Measurements from ENCODE around the gene KRTAP21-3.

KRTAP21-3 gene

DNA sequence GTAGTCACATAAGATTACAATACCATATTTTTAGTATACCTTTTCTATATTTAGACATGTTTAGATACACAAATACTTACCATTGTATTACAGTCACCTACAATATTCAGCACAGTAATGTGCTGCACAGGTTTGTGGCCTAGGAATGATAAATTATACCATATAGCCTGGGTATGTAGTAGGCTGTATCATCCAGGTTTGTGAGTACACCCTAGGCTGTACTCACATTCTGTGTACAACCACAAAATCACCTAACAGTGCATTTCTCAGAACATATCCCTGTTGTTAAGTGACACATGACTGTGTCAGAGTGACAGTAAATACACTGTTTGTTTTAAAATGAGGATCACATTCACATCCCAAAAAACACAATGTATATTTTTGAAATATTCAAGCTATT is 11.2 kb downstream of the KRTAP21-3 start:
- no peak overlapping the region for H3K4me3 ChIP-seq (ENCODE audit: low read length)
- TF ChIP-seq, protein P1, sequence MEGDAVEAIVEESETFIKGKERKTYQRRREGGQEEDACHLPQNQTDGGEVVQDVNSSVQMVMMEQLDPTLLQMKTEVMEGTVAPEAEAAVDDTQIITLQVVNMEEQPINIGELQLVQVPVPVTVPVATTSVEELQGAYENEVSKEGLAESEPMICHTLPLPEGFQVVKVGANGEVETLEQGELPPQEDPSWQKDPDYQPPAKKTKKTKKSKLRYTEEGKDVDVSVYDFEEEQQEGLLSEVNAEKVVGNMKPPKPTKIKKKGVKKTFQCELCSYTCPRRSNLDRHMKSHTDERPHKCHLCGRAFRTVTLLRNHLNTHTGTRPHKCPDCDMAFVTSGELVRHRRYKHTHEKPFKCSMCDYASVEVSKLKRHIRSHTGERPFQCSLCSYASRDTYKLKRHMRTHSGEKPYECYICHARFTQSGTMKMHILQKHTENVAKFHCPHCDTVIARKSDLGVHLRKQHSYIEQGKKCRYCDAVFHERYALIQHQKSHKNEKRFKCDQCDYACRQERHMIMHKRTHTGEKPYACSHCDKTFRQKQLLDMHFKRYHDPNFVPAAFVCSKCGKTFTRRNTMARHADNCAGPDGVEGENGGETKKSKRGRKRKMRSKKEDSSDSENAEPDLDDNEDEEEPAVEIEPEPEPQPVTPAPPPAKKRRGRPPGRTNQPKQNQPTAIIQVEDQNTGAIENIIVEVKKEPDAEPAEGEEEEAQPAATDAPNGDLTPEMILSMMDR (conservative IDR thresholded peaks at IDR 0.05; ENCODE audit: low read depth, low read length): no peak
- DNase-seq (ENCODE audit: low read depth): no peak

DNA sequence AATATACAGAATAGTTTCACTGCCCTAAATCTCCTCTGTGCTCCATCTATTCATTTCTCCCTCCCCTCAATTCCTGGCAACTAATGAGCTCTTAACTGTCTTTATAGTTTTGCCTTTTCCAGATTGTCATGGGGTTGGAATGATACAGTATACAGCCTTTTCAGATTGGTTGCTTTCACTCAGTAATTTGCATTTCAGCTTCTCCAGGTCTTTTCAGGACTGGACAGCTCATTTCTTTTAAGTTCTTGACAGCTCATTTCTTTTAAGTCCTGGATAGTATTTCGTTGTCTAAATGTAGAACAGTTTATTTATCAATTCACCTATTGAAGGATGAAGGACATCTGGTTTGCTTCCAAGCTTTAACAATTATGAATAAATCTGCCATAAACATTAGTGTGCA is 22.6 kb downstream of the KRTAP21-3 start:
- H3K4me3 ChIP-seq (ENCODE audit: low read length): no peak overlapping the region
- DNase-seq (ENCODE audit: low read depth): no peak
- TF ChIP-seq, protein P1 (conservative IDR thresholded peaks at IDR 0.05; ENCODE audit: low read depth, low read length): no peak

DNA sequence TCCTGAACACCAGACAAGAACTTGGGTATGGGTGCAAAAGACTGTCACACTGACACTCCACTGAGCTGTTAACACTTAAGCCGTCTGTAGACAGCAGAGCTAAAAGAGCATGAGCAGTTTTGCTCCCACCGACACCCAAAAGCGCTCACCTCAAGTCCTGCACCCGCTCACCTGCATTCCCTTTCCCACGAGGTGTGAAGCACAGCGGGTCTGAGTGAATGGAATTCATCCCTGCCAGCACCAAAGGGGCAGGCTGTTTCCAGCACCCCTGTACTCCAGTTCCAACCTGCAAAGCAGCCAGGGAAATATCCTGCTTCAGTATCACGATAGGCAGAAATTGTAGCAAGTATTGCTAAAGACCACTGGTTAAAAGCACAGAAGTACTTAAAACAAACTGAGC is 28.8 kb downstream of the KRTAP21-3 start:
- TF ChIP-seq, protein P1 (conservative IDR thresholded peaks at IDR 0.05; ENCODE audit: low read depth, low read length): no peak
- no peak for DNase-seq (ENCODE audit: low read depth)
- H3K4me3 ChIP-seq (ENCODE audit: low read length): no peak overlapping the region

DNA sequence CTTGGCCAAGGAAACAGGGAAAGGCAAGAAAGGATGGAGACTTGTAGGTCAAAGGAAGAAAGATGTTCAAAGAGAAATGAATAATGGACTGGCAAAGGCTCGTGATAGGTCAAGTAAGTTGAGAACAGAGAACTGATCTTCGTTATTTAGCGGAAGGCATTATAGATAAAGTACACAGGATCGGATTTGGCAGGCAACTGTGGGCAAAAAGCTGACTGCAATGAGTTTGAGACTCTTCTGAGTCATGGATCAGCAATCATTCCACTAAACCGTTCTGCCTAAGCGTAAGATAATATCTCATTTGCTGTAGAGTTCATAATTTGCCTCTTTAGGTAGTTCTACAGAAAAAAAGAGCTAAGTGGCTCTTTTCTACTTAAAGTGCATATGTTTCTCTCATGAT is 34.1 kb downstream of the KRTAP21-3 start:
- DNase-seq (ENCODE audit: low read depth): no peak
- TF ChIP-seq, protein P1 (conservative IDR thresholded peaks at IDR 0.05; ENCODE audit: low read depth, low read length): no peak
- no peak overlapping the region for H3K4me3 ChIP-seq (ENCODE audit: low read length)

DNA sequence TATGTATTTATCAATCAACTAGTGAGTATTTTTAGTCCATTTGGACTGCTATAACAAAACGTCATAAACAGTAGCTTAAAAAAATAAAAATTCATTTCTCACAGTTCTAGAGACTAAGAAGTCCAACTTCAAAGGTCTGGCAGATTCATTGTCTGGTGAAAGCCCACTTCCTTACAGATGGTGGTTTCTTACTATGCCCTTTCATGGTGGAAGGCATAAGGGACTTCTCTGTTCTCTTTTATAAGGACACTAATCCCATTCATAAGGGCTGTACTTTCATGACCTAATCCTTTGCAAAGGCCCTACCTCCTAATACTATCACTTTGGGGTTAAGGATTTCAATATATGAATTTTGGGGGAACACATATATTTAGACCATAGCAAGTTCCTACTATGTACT is 38.0 kb downstream of the KRTAP21-3 start:
- no peak for DNase-seq (ENCODE audit: low read depth)
- TF ChIP-seq, protein P1 (conservative IDR thresholded peaks at IDR 0.05; ENCODE audit: low read depth, low read length): no peak
- no peak overlapping the region for H3K4me3 ChIP-seq (ENCODE audit: low read length)

DNA sequence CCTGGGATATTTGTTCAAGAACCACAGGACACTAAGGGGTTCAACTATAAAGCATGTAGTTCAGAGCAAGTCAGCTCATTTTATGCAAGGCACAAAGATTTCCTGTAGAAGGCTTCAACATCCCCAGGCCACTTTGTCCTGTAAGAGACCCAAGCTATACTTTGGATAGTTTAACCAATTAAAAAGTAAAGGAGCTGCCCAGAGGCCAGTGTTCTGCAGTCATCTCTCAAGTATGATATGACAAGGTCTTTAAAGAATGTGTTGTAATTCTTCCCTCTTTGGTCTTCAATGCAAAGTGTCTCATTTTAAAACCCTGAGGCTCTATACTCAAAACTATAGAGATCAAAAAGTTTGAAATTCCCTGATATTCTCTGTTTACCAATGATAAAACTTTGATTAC is 41.8 kb downstream of the KRTAP21-3 start:
- DNase-seq (ENCODE audit: low read depth): no peak
- TF ChIP-seq, protein P1 (conservative IDR thresholded peaks at IDR 0.05; ENCODE audit: low read depth, low read length): no peak
- H3K4me3 ChIP-seq (ENCODE audit: low read length): no peak overlapping the region

DNA sequence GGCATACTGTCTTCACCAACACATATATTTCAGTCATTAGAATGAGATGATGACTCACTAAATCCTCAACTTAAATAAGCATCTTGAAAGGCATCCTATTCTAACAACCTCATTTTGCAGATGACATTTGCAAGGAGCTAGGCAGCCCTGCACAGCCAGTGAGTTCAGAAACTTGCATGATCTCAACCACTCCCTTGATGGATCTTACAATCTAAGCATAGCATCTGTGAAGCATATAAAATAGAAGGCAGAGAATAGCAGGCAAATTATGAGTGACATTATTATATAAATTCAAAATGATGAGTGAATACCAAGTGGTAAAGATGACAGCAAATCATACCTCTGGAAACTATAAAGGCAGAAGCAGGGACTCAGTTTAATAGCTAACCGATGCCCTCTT is 44.3 kb downstream of the KRTAP21-3 start:
- TF ChIP-seq, protein P1 (conservative IDR thresholded peaks at IDR 0.05; ENCODE audit: low read depth, low read length): no peak
- DNase-seq (ENCODE audit: low read depth): no peak
- H3K4me3 ChIP-seq (ENCODE audit: low read length): no peak overlapping the region
